Measurements from ENCODE around the gene STEAP4. TPM values are rescaled to one million over a fixed set of nuclear protein-coding genes. Genes with fewer than 3 reads are reported as not detected.

The STEAP4 gene
- total RNA-seq, 1 donor from 2014 or later: 0.09 TPM

- H3K4me3 Mint-ChIP-seq: no peak overlapping the region
- H3K4me1 Mint-ChIP-seq: no peaks in the 10 kb centered on the region
- ChIA-PET POLR2A (no interaction called here), CTCF (no interaction called here)
- no peak overlapping the region for H3K27ac Mint-ChIP-seq
- intact Hi-C loops (cut with micrococcal nuclease): no loop called here
- no peaks in the 10 kb centered on the region for H3K36me3 Mint-ChIP-seq (ENCODE audit: low read depth)
- H3K9me3 Mint-ChIP-seq: no peaks in the 10 kb centered on the region
- TF ChIP-seq, protein P1, sequence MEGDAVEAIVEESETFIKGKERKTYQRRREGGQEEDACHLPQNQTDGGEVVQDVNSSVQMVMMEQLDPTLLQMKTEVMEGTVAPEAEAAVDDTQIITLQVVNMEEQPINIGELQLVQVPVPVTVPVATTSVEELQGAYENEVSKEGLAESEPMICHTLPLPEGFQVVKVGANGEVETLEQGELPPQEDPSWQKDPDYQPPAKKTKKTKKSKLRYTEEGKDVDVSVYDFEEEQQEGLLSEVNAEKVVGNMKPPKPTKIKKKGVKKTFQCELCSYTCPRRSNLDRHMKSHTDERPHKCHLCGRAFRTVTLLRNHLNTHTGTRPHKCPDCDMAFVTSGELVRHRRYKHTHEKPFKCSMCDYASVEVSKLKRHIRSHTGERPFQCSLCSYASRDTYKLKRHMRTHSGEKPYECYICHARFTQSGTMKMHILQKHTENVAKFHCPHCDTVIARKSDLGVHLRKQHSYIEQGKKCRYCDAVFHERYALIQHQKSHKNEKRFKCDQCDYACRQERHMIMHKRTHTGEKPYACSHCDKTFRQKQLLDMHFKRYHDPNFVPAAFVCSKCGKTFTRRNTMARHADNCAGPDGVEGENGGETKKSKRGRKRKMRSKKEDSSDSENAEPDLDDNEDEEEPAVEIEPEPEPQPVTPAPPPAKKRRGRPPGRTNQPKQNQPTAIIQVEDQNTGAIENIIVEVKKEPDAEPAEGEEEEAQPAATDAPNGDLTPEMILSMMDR (IDR thresholded peaks at IDR 0.05): no peak
- no peaks in the 10 kb centered on the region for H3K27me3 Mint-ChIP-seq
- DNase-seq (no peak), ATAC-seq (ENCODE audit: low read depth) (no peak)
Observed at GRCh38 chr7:88290491-88290890, 16.2 kb downstream of the STEAP4 start.

GRCh38 chr7:88289564-88290025 is 17.1 kb downstream of the STEAP4 start:
- Mint-ChIP-seq H3K27me3 (no peaks in the 10 kb centered on the region), H3K4me1 (no peaks in the 10 kb centered on the region), H3K27ac (no peak overlapping the region), H3K9me3 (no peaks in the 10 kb centered on the region), H3K36me3 (ENCODE audit: low read depth) (no peaks in the 10 kb centered on the region), H3K4me3 (no peak overlapping the region)
- ATAC-seq (ENCODE audit: low read depth) (no peak), DNase-seq (no peak)
- CTCF ChIA-PET: no interaction called here
- POLR2A ChIA-PET: no interaction called here
- intact Hi-C loops (cut with micrococcal nuclease): no loop called here
- TF ChIP-seq, protein P1 (IDR thresholded peaks at IDR 0.05): no peak

GRCh38 chr7:88281749-88282148 is 24.9 kb downstream of the STEAP4 start:
- DNase-seq: no peak
- H3K4me3 Mint-ChIP-seq: no peak overlapping the region
- intact Hi-C loops (cut with micrococcal nuclease): no loop called here
- peaks cover 2% of the 10 kb centered on the region for H3K27me3 Mint-ChIP-seq
- ATAC-seq (ENCODE audit: low read depth): no peak
- POLR2A ChIA-PET: no interaction called here
- H3K27ac Mint-ChIP-seq: no peak overlapping the region
- no peaks in the 10 kb centered on the region for H3K4me1 Mint-ChIP-seq
- no peaks in the 10 kb centered on the region for H3K36me3 Mint-ChIP-seq (ENCODE audit: low read depth)
- TF ChIP-seq, protein P1 (IDR thresholded peaks at IDR 0.05): no peak
- H3K9me3 Mint-ChIP-seq: no peaks in the 10 kb centered on the region
- CTCF ChIA-PET: no interaction called here

DNA sequence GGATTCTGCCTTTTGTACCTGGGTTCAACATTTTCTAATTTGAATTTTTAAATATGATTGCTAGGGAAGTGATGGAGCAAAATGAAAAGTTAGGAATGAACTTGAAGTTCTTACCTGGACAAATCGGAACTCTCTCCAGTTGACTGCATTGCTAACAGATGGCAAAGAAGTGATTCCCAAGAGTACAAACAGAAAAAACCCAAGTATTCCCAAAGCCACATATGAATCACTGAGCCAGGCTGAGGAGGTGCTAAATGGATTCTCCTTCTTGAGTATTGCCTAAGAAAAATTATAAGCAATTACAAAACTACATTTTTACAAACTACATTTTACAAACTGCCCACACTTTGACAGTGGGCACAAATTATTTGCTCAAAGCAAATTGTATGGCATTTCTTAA is 25.9 kb downstream of the STEAP4 start:
- CTCF ChIA-PET: no interaction called here
- Mint-ChIP-seq H3K27me3 (peaks cover 2% of the 10 kb centered on the region), H3K27ac (no peak overlapping the region), H3K9me3 (no peaks in the 10 kb centered on the region), H3K4me3 (no peak overlapping the region), H3K4me1 (no peaks in the 10 kb centered on the region), H3K36me3 (ENCODE audit: low read depth) (no peaks in the 10 kb centered on the region)
- ATAC-seq (ENCODE audit: low read depth) (no peak), DNase-seq (no peak)
- POLR2A ChIA-PET: no interaction called here
- TF ChIP-seq, protein P1 (IDR thresholded peaks at IDR 0.05): no peak
- intact Hi-C loops (cut with micrococcal nuclease): no loop called here

DNA sequence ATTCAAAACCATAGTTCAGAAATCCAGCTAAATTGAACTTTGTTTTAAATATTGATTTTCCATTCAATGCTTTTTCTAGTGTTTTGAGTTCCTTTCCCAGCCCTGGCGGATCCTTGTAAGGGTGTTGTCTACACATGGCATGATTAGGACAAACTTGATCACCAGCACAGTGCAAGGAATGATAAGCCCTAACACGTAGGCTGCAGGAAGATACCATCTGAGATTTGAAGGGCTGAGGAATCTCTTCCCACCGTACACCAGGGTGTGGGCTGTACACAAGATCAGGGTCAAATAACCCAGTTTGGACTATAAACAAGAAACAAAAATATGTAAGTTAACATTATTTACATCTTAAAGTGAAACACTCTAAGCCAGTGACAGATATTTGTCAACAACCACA is 27.4 kb downstream of the STEAP4 start:
- Mint-ChIP-seq H3K4me1 (no peaks in the 10 kb centered on the region), H3K27ac (no peak overlapping the region), H3K9me3 (no peaks in the 10 kb centered on the region), H3K27me3 (peaks cover 2% of the 10 kb centered on the region), H3K36me3 (ENCODE audit: low read depth) (no peaks in the 10 kb centered on the region), H3K4me3 (no peak overlapping the region)
- POLR2A ChIA-PET: no interaction called here
- no peak for DNase-seq
- CTCF ChIA-PET: no interaction called here
- intact Hi-C loops (cut with micrococcal nuclease): no loop called here
- TF ChIP-seq, protein P1 (IDR thresholded peaks at IDR 0.05): no peak
- no peak for ATAC-seq (ENCODE audit: low read depth)

Measured in activated B cell treated with CpG ODN at 0.5 μM for 24 hours (primary cell).